Measurements from ENCODE around the gene ADAM12.

GRCh38 chr10:126197036-126197543 lies 191.2 kb downstream of the ADAM12 start:
- TF ChIP-seq CTCF (IDR thresholded peaks at IDR 0.05) (no peak), POLR2A (IDR thresholded peaks at IDR 0.05) (no peak)
